HCT116 (cell line): ENCODE results near the gene SESN1. TPM values are rescaled to one million over a fixed set of nuclear protein-coding genes. Genes with fewer than 3 reads are reported as not detected.

Experiments
- ATAC-seq: fragments of 200-7000 bp; cut with Tn5 transposase; 2 replicates; pipeline ENCODE4 v1.9.1; 2020; ENCODE audit warnings: mild to moderate bottlenecking, moderate library complexity
- BruUV-seq: library from RNA; stranded (reverse); fragments of 400-500 nt; replicated peaks from 2 replicates; lab custom pipeline; 2021; lab: Mats Ljungman, UMichigan
- CTCF ChIA-PET: fragments of 300-600 bp; sonication (Branson Sonifier 250); formaldehyde crosslinking; loops from one replicate; lab custom pipeline; 2021; ENCODE audit warnings: antibody characterized with exemption; lab: Charles Lee
- POLR2A ChIA-PET: fragments of 300-600, 350-600 bp; sonication (Branson Sonifier 250); formaldehyde crosslinking; loops from one replicate; lab custom pipeline; 2021; ENCODE audit warnings: antibody characterized with exemption; lab: Charles Lee
- RAD21 ChIA-PET, 2 experiments: fragments of 300-600 bp; sonication (Branson Sonifier 250); formaldehyde crosslinking; loops; one replicate each; lab custom pipeline; 2023; ENCODE audit warnings: low total read pairs in 2 of 2; ENCODE audit not compliant: uncharacterized antibody in 2 of 2, unreplicated experiment in 2 of 2, low non-redundant PET in 1 of 2; lab: Charles Lee
- DNase-seq: peaks from one replicate; pipeline ENCODE4 v3.0.0-alpha.2; 2010; ENCODE audit warnings: low read depth, low spot score
- H2AFZ ChIP-seq: fragments of 200-600 bp; shearing (Covaris generic), sonication (generic); 2 replicates; pipeline ENCODE4 v1.6.1; 2017; ENCODE audit warnings: low read depth, mixed run types, mixed read lengths, antibody characterized with exemption, low read length; ENCODE audit not compliant: poor library complexity, severe bottlenecking
- H3K27ac ChIP-seq: 2 replicates; pipeline ENCODE4 v1.5.1; 2012; ENCODE audit warnings: low read depth, low read length
- H3K27me3 ChIP-seq: fragments of 200-600 bp; sonication (generic); 2 replicates; pipeline ENCODE4 v1.6.1; 2016; ENCODE audit warnings: mixed run types, low read length, mixed read lengths; ENCODE audit not compliant: insufficient read depth
- H3K36me3 ChIP-seq, 2 experiments: fragments of 200-500 bp in 1 of 2; fragments of 200-600 bp in 1 of 2; sonication (Bioruptor generic) in 1 of 2; sonication (generic) in 1 of 2; 2 replicates each; pipeline versions ENCODE4 v1.5.1 to v1.6.1; 2014 to 2016; ENCODE audit warnings: low read length in 2 of 2, inconsistent platforms in 1 of 2, mixed read lengths in 1 of 2, mixed run types in 1 of 2; ENCODE audit not compliant: insufficient read depth in 2 of 2, control insufficient read depth in 1 of 2
- H3K4me1 ChIP-seq, 2 experiments: fragments of 200-600 bp in 1 of 2; sonication (generic) in 1 of 2; 2 replicates each; pipeline versions ENCODE4 v1.5.1 to v1.6.1; 2012 to 2017; ENCODE audit warnings: low read length in 2 of 2, inconsistent platforms in 1 of 2, mild to moderate bottlenecking in 1 of 2, mixed read lengths in 1 of 2, mixed run types in 1 of 2, moderate library complexity in 1 of 2; ENCODE audit not compliant: insufficient read depth in 2 of 2, control insufficient read depth in 1 of 2
- H3K4me2 ChIP-seq: fragments of 200-600 bp; sonication (generic); 2 replicates; pipeline ENCODE4 v1.6.1; 2017; ENCODE audit warnings: mixed run types, low read length, mixed read lengths
- H3K4me3 ChIP-seq, 2 experiments: fragments of 200-600 bp in 1 of 2; sonication (generic) in 1 of 2; replicated peaks in 1 of 2; 2 replicates each; pipeline ENCODE4 v1.5.1; 2011 to 2016; ENCODE audit warnings: low read length in 2 of 2, control low read depth in 1 of 2, low read depth in 1 of 2, mild to moderate bottlenecking in 1 of 2, mixed read lengths in 1 of 2, mixed run types in 1 of 2
- H3K79me2 ChIP-seq: fragments of 200-600 bp; sonication (generic); 2 replicates; pipeline ENCODE4 v1.6.1; 2017; ENCODE audit warnings: mild to moderate bottlenecking, mixed run types, low read length, moderate library complexity, mixed read lengths; ENCODE audit not compliant: insufficient read depth
- H3K9ac ChIP-seq: fragments of 200-600 bp; sonication (generic); 2 replicates; pipeline ENCODE4 v1.6.1; 2016; ENCODE audit warnings: low read length, mixed read lengths
- H3K9me2 ChIP-seq: fragments of 200-600 bp; sonication (generic), shearing (Covaris generic); 2 replicates; pipeline ENCODE4 v1.6.1; 2017; ENCODE audit warnings: mixed run types, mild to moderate bottlenecking, moderate library complexity; ENCODE audit not compliant: insufficient read depth
- H3K9me3 ChIP-seq, 2 experiments: fragments of 200-500 bp in 1 of 2; fragments of 200-600 bp in 1 of 2; sonication (Bioruptor generic) in 1 of 2; sonication (generic) in 1 of 2; 2 replicates each; pipeline ENCODE4 v1.6.1; 2014 to 2017; ENCODE audit warnings: low read length in 2 of 2, mixed read lengths in 2 of 2, inconsistent platforms in 1 of 2, low read depth in 1 of 2, mild to moderate bottlenecking in 1 of 2, mixed run types in 1 of 2, moderate library complexity in 1 of 2; ENCODE audit not compliant: control insufficient read depth in 1 of 2, insufficient read depth in 1 of 2
- H4K20me1 ChIP-seq: fragments of 200-600 bp; sonication (generic), shearing (Covaris generic); 2 replicates; pipeline ENCODE4 v1.6.1; 2017; ENCODE audit warnings: mixed run types, mild to moderate bottlenecking, moderate library complexity; ENCODE audit not compliant: insufficient read depth
- CEBPB ChIP-seq: IDR thresholded peaks from 2 replicates; pipeline ENCODE4 v1.6.1; 2012; ENCODE audit warnings: low read depth
- ELF1 ChIP-seq: IDR thresholded peaks from 2 replicates; pipeline ENCODE4 v1.6.1; 2012; ENCODE audit warnings: low read depth, borderline replicate concordance
- JUND ChIP-seq: IDR thresholded peaks from 2 replicates; pipeline ENCODE4 v1.6.1; 2012
- POLR2A ChIP-seq: IDR thresholded peaks from 2 replicates; pipeline ENCODE4 v1.7.0; 2011; ENCODE audit warnings: borderline replicate concordance; ENCODE audit not compliant: insufficient read depth, insufficient read length; ENCODE audit errors: extremely low read depth
- SIN3A ChIP-seq: IDR thresholded peaks from 2 replicates; pipeline ENCODE4 v1.6.1; 2012; ENCODE audit warnings: low read depth
- SP1 ChIP-seq: IDR thresholded peaks from 2 replicates; pipeline ENCODE4 v1.6.1; 2012; ENCODE audit warnings: low read depth
- TCF7L2 ChIP-seq: IDR thresholded peaks from 2 replicates; pipeline ENCODE4 v1.7.0; 2011; ENCODE audit warnings: borderline replicate concordance, inconsistent platforms; ENCODE audit not compliant: insufficient read depth, insufficient read length; ENCODE audit errors: extremely low read depth
- ZBTB33 ChIP-seq: IDR thresholded peaks from 2 replicates; pipeline ENCODE4 v1.6.1; 2011; ENCODE audit warnings: mild to moderate bottlenecking, low read length, moderate library complexity; ENCODE audit not compliant: insufficient replicate concordance; ENCODE audit errors: extremely low read depth
- ZFX ChIP-seq: fragments of 450-650 bp; IDR thresholded peaks from 2 replicates; pipeline ENCODE4 v1.6.1; 2017
- ZNF274 ChIP-seq: fragments of 200-500 bp; sonication (Bioruptor generic); IDR thresholded peaks from 2 replicates; pipeline ENCODE4 v1.6.1; 2014; ENCODE audit warnings: mild to moderate bottlenecking, low read depth, low read length, inconsistent platforms
- intact Hi-C: fragments of 100-400 bp; cut with micrococcal nuclease; formaldehyde crosslinking; loops from 2 replicates; pipeline ENCODE4 v1.10.0; 2022
- total RNA-seq: library from RNA; stranded (reverse); gene quantifications from one replicate; pipeline ENCODE4 v1.2.1, GENCODE V29; 2021; ENCODE audit not compliant: unreplicated experiment
- TF ChIP-seq, protein P1 (sequence below): IDR thresholded peaks from 2 replicates; pipeline ENCODE4 v1.6.1; 2012; ENCODE audit warnings: low read depth
- TF ChIP-seq, protein P2 (sequence below): IDR thresholded peaks from 2 replicates; pipeline ENCODE4 v1.6.1; 2012

SESN1 gene
- total RNA-seq, 1 experiment from 2014 or later = 9.3 TPM

GRCh38 chr6:109095036-109095834, 589 bp upstream of the SESN1 start, which contains the start of gene CEP57L1 (continued):
- TF ChIP-seq, protein P1, sequence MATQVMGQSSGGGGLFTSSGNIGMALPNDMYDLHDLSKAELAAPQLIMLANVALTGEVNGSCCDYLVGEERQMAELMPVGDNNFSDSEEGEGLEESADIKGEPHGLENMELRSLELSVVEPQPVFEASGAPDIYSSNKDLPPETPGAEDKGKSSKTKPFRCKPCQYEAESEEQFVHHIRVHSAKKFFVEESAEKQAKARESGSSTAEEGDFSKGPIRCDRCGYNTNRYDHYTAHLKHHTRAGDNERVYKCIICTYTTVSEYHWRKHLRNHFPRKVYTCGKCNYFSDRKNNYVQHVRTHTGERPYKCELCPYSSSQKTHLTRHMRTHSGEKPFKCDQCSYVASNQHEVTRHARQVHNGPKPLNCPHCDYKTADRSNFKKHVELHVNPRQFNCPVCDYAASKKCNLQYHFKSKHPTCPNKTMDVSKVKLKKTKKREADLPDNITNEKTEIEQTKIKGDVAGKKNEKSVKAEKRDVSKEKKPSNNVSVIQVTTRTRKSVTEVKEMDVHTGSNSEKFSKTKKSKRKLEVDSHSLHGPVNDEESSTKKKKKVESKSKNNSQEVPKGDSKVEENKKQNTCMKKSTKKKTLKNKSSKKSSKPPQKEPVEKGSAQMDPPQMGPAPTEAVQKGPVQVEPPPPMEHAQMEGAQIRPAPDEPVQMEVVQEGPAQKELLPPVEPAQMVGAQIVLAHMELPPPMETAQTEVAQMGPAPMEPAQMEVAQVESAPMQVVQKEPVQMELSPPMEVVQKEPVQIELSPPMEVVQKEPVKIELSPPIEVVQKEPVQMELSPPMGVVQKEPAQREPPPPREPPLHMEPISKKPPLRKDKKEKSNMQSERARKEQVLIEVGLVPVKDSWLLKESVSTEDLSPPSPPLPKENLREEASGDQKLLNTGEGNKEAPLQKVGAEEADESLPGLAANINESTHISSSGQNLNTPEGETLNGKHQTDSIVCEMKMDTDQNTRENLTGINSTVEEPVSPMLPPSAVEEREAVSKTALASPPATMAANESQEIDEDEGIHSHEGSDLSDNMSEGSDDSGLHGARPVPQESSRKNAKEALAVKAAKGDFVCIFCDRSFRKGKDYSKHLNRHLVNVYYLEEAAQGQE = no peak
- TF ChIP-seq, all 23 proteins: peak for 11

GRCh38 chr6:109093732-109094415, 772 bp downstream of the SESN1 start:
- H3K9me3 ChIP-seq = no peaks in the 10 kb centered on the region
- H3K9ac ChIP-seq = peak overlapping the region; percentile 87
- H2AFZ ChIP-seq = no peak overlapping the region
- ATAC-seq (no peak), DNase-seq (no peak)
- no peaks in the 10 kb centered on the region for H3K9me2 ChIP-seq
- H3K4me3 ChIP-seq = peak overlapping the region; percentile 73 to 87
- CTCF ChIA-PET = interaction anchor here (0.9 to 1.6 kb wide), 3 partner anchors 20 to 301 kb away, joined by 3 to 7 read pairs (median 3); no protein-coding TSS in a partner anchor
- H3K79me2 ChIP-seq = peaks cover 27% of the 10 kb centered on the region
- TSS peak; percentile 44 for BruUV-seq
- H3K4me2 ChIP-seq = peak overlapping the region; percentile 85
- POLR2A ChIA-PET = interaction anchor here (1.2 to 1.6 kb wide), 2 partner anchors 10 to 289 kb away, joined by 5 to 6 read pairs; partner anchors contain the start of gene CD164
- peaks cover 2 to 19% of the 10 kb centered on the region in 2 experiments; a peak in 3 of 4 replicates for H3K4me1 ChIP-seq
- H4K20me1 ChIP-seq = no peaks in the 10 kb centered on the region
- intact Hi-C loops = loop anchor here (2.0 kb wide), 1 partner anchor 289 kb away; the partner anchor contains the start of gene CD164
- H3K27me3 ChIP-seq = no peaks in the 10 kb centered on the region
- no peaks in the 10 kb centered on the region for H3K36me3 ChIP-seq
- RAD21 ChIA-PET = no interaction called here
- H3K27ac ChIP-seq = no peak overlapping the region; the same call in 1 of the 2 replicates
- TF ChIP-seq, protein P2, sequence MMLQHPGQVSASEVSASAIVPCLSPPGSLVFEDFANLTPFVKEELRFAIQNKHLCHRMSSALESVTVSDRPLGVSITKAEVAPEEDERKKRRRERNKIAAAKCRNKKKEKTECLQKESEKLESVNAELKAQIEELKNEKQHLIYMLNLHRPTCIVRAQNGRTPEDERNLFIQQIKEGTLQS = no peak
- TF ChIP-seq TCF7L2 (no peak), JUND (no peak), SIN3A (no peak; the same call in 1 of the 2 replicates), CEBPB (no peak), SP1 (no peak), ZBTB33 (no peak), POLR2A (no peak), ZFX (no peak), ZNF274 (no peak), ELF1 (no peak)
- TF ChIP-seq, protein P1 = no peak
